Small intestine (tissue), 7 donors: ENCODE measurements around the gene DPP8. TPM values are rescaled to one million over a fixed set of nuclear protein-coding genes. Genes with fewer than 3 reads are reported as not detected.

ENCODE experiments used
- DNase-seq, 2 donors: peaks; one replicate each; pipeline versions ENCODE4 v3.0.0 to v3.0.0-alpha.2; 2013
- FAIRE-seq: peaks from 2 replicates; lab custom pipeline; 2012; peaks lifted over from hg19 to GRCh38; lab: Jason Lieb, UNC
- H3K27ac ChIP-seq, 3 donors: one replicate each; pipeline ENCODE4 v1.5.1; 2013; ENCODE audit warnings: low read length in 2 of 3, mild to moderate bottlenecking in 2 of 3, control low read depth in 1 of 3, inconsistent platforms in 1 of 3, low read depth in 1 of 3, moderate library complexity in 1 of 3
- H3K27me3 ChIP-seq, 3 donors: one replicate each; pipeline ENCODE4 v1.6.1; 2013; ENCODE audit warnings: low read length in 3 of 3, inconsistent platforms in 1 of 3; ENCODE audit not compliant: control insufficient read depth in 3 of 3, insufficient read depth in 3 of 3
- H3K36me3 ChIP-seq, 3 donors: one replicate each; pipeline ENCODE4 v1.6.1; 2013; ENCODE audit warnings: low read length in 3 of 3, inconsistent platforms in 1 of 3, low read depth in 1 of 3, mild to moderate bottlenecking in 1 of 3, moderate library complexity in 1 of 3; ENCODE audit not compliant: control insufficient read depth in 3 of 3, insufficient read depth in 2 of 3
- H3K4me1 ChIP-seq, 3 donors: one replicate each; pipeline ENCODE4 v1.6.1; 2013; ENCODE audit warnings: low read length in 2 of 3, inconsistent platforms in 1 of 3, low read depth in 1 of 3, mild to moderate bottlenecking in 1 of 3, moderate library complexity in 1 of 3; ENCODE audit not compliant: control insufficient read depth in 3 of 3, insufficient read depth in 2 of 3
- H3K4me3 ChIP-seq, 3 donors: one replicate each; pipeline ENCODE4 v1.5.1; 2013; ENCODE audit warnings: low read length in 3 of 3, control low read depth in 1 of 3, inconsistent platforms in 1 of 3, low read depth in 1 of 3, mild to moderate bottlenecking in 1 of 3, moderate library complexity in 1 of 3
- H3K9me3 ChIP-seq, 2 donors: one replicate each; pipeline ENCODE4 v1.6.1; 2013; ENCODE audit warnings: low read depth in 1 of 2, low read length in 1 of 2; ENCODE audit not compliant: control insufficient read depth in 2 of 2, insufficient read depth in 1 of 2
- WGBS, 3 donors: extraction: QIAGEN DNeasy Blood & Tissue Kit; methylation state at CpG; one replicate each; pipeline ENCODE4 v1.1.7; 2013; 5-methylcytosine and 5-hydroxymethylcytosine counted together
- polyA plus RNA-seq, 4 donors: library from polyadenylated mRNA; stranded (reverse) in 3 of 4; unstranded in 1 of 4; fragments of 200-250 nt in 3 of 4; fragments of 120-200 nt in 1 of 4; gene quantifications; one replicate each; pipeline versions ENCODE4 v1.2.1 to v1.2.3, GENCODE V29; 2013
- donor health status: healthy with polysubstance abuse.
- donor health status: control.
- donor health status: control.
- donor health status: Bipolar disorder and iron deficiency.
- donor health status: healthy.

The DPP8 gene
- polyA plus RNA-seq, 4 donors: 9.2 to 32.0 (median 12.2) TPM

GRCh38 chr15:65421360-65422215 is 95.9 kb downstream of the DPP8 start:
- Histone ChIP-seq H3K9me3 (no peaks in the 10 kb centered on the region), H3K4me3 (peak overlapping the region in 2 of 3 donors; percentile 46 to 64), H3K36me3 (no peaks in the 10 kb centered on the region), H3K27ac (peak overlapping the region in 2 of 3 donors; percentile 40 to 71), H3K4me1 (peaks cover 2 to 19% (median 4%) of the 10 kb centered on the region in 3 donors), H3K27me3 (peaks cover 10 to 34% (median 10%) of the 10 kb centered on the region in 3 donors)
- WGBS, 3 donors: 1 to 3% (median 2%) methylated on average over 35 to 39 of the region's 39 CpGs
- FAIRE-seq (no peak), DNase-seq (peak in 1 of 2 donors; percentile 70)

GRCh38 chr15:65420975-65421359 is 96.5 kb downstream of the DPP8 start:
- peaks cover 10 to 34% (median 10%) of the 10 kb centered on the region in 3 donors for H3K27me3 ChIP-seq
- H3K4me1 ChIP-seq: peaks cover 2 to 19% (median 4%) of the 10 kb centered on the region in 3 donors
- peak overlapping the region in 2 of 3 donors; percentile 26 to 64 for H3K4me3 ChIP-seq
- DNase-seq (no peak), FAIRE-seq (no peak)
- no peak overlapping the region for H3K27ac ChIP-seq
- no peaks in the 10 kb centered on the region for H3K36me3 ChIP-seq
- no peaks in the 10 kb centered on the region for H3K9me3 ChIP-seq
- WGBS, 3 donors: 21 to 30% (median 27%) methylated on average over 17 of the region's 17 CpGs

- no peak overlapping the region for H3K27ac ChIP-seq
- 61 to 87% (median 77%) methylated on average over 2 of the region's 2 CpGs for WGBS, 3 donors
- no peak for DNase-seq
- H3K9me3 ChIP-seq: no peaks in the 10 kb centered on the region
- H3K4me3 ChIP-seq: no peak overlapping the region
- no peaks in the 10 kb centered on the region for H3K36me3 ChIP-seq
- FAIRE-seq: no peak
- peaks cover 10 to 36% (median 10%) of the 10 kb centered on the region in 3 donors for H3K27me3 ChIP-seq
- peaks cover 2 to 32% (median 4%) of the 10 kb centered on the region in 3 donors for H3K4me1 ChIP-seq
Observed at GRCh38 chr15:65418596-65418995, 98.9 kb downstream of the DPP8 start.

GRCh38 chr15:65416845-65417416 is 100.6 kb downstream of the DPP8 start:
- Histone ChIP-seq H3K27ac (peak overlapping the region in 2 of 3 donors; percentile 25 to 39), H3K9me3 (no peaks in the 10 kb centered on the region), H3K4me3 (no peak overlapping the region), H3K36me3 (no peaks in the 10 kb centered on the region), H3K4me1 (peaks cover 0 to 27% (median 0%) of the 10 kb centered on the region in 3 donors), H3K27me3 (peaks cover 3 to 25% (median 6%) of the 10 kb centered on the region in 3 donors)
- FAIRE-seq: no peak
- WGBS, 3 donors: 64 to 68% (median 68%) methylated on average over 8 of the region's 8 CpGs
- no peak for DNase-seq

GRCh38 chr15:65414841-65415621 is 102.5 kb downstream of the DPP8 start:
- DNase-seq: peak in 1 of 2 donors; percentile 62
- WGBS, 3 donors: 39 to 49% (median 44%) methylated on average over 14 of the region's 14 CpGs
- Histone ChIP-seq H3K9me3 (no peaks in the 10 kb centered on the region), H3K36me3 (peaks cover 0 to 3% (median 0%) of the 10 kb centered on the region in 3 donors), H3K4me1 (peaks cover 0 to 14% (median 0%) of the 10 kb centered on the region in 3 donors), H3K4me3 (no peak overlapping the region), H3K27ac (peak overlapping the region in 2 of 3 donors; percentile 41 to 44), H3K27me3 (peaks cover 0 to 9% (median 0%) of the 10 kb centered on the region in 3 donors)
- no peak for FAIRE-seq

- H3K4me1 ChIP-seq: peaks cover 0 to 14% (median 0%) of the 10 kb centered on the region in 3 donors
- peaks cover 0 to 15% (median 0%) of the 10 kb centered on the region in 3 donors for H3K27me3 ChIP-seq
- 70 to 81% (median 70%) methylated on average over 6 of the region's 6 CpGs for WGBS, 3 donors
- peaks cover 0 to 3% (median 0%) of the 10 kb centered on the region in 3 donors for H3K36me3 ChIP-seq
- FAIRE-seq (no peak), DNase-seq (no peak)
- H3K9me3 ChIP-seq: no peaks in the 10 kb centered on the region
- H3K27ac ChIP-seq: no peak overlapping the region
- no peak overlapping the region for H3K4me3 ChIP-seq
Observed at GRCh38 chr15:65413760-65414144, 103.7 kb downstream of the DPP8 start.

- Histone ChIP-seq H3K36me3 (peaks cover 0 to 3% (median 0%) of the 10 kb centered on the region in 3 donors), H3K27me3 (peaks cover 0 to 12% (median 0%) of the 10 kb centered on the region in 3 donors), H3K4me1 (peaks cover 0 to 14% (median 0%) of the 10 kb centered on the region in 3 donors), H3K4me3 (no peak overlapping the region), H3K9me3 (no peaks in the 10 kb centered on the region), H3K27ac (no peak overlapping the region)
- FAIRE-seq (no peak), DNase-seq (no peak)
Observed at GRCh38 chr15:65413051-65413759, 104.3 kb downstream of the DPP8 start.
